A673 (cell line): ENCODE measurements around the gene CHAF1A. TPM values are rescaled to one million over a fixed set of nuclear protein-coding genes. Genes with fewer than 3 reads are reported as not detected.

ENCODE experiments used
- BruUV-seq: library from RNA; stranded (reverse); fragments of 400-500 nt; replicated peaks from 2 replicates; lab custom pipeline; 2021; lab: Mats Ljungman, UMichigan
- CTCF ChIA-PET: fragments of 300-600 bp; sonication (Branson Sonifier 250); formaldehyde crosslinking; loops from one replicate; lab custom pipeline; 2022; ENCODE audit warnings: antibody characterized with exemption; lab: Charles Lee
- POLR2A ChIA-PET: fragments of 300-600 bp; sonication (Branson Sonifier 250); formaldehyde crosslinking; loops from one replicate; lab custom pipeline; 2022; ENCODE audit warnings: antibody characterized with exemption; ENCODE audit not compliant: low non-redundant PET; lab: Charles Lee
- DNase-seq: peaks from one replicate; pipeline ENCODE4 v3.0.0-alpha.2; 2015; ENCODE audit warnings: low spot score
- H3K27ac ChIP-seq: fragments of 200-600 bp; sonication (generic); 2 replicates; pipeline ENCODE4 v1.5.1; 2016; ENCODE audit warnings: mixed run types, low read depth, mild to moderate bottlenecking, mixed read lengths, antibody characterized with exemption, low read length; ENCODE audit not compliant: poor library complexity, severe bottlenecking
- H3K27me3 ChIP-seq: fragments of 200-600 bp; sonication (generic); replicated peaks from 2 replicates; pipeline ENCODE4 v1.6.1; 2017; ENCODE audit warnings: mixed run types, low read depth, mild to moderate bottlenecking, mixed read lengths, antibody characterized with exemption, low read length; ENCODE audit not compliant: insufficient read depth, poor library complexity
- H3K36me3 ChIP-seq: fragments of 200-600 bp; sonication (generic); 2 replicates; pipeline ENCODE4 v1.6.1; 2016; ENCODE audit warnings: mixed run types, mild to moderate bottlenecking, mixed read lengths, antibody characterized with exemption, low read length; ENCODE audit not compliant: insufficient read depth, poor library complexity, severe bottlenecking
- H3K4me1 ChIP-seq: fragments of 200-600 bp; sonication (generic); 2 replicates; pipeline ENCODE4 v1.6.1; 2017; ENCODE audit warnings: mixed run types, mild to moderate bottlenecking, mixed read lengths, antibody characterized with exemption, low read length; ENCODE audit not compliant: insufficient read depth, poor library complexity, severe bottlenecking
- H3K4me3 ChIP-seq: fragments of 200-600 bp; sonication (generic); 2 replicates; pipeline ENCODE4 v1.5.1; 2016; ENCODE audit warnings: low read depth, mixed run types, mild to moderate bottlenecking, mixed read lengths, low read length; ENCODE audit not compliant: poor library complexity, severe bottlenecking
- H3K9me3 ChIP-seq: fragments of 200-600 bp; sonication (generic); 2 replicates; pipeline ENCODE4 v1.6.1; 2016; ENCODE audit warnings: mixed run types, low read depth, mild to moderate bottlenecking, mixed read lengths, antibody characterized with exemption, low read length; ENCODE audit not compliant: poor library complexity, severe bottlenecking
- CTCF ChIP-seq: fragments of 300-800, 200-600 bp; sonication (generic); conservative IDR thresholded peaks from 2 replicates; pipeline ENCODE4 v1.5.1; 2017; ENCODE audit warnings: low read depth, mild to moderate bottlenecking, antibody characterized with exemption, low read length, moderate library complexity, mixed read lengths
- EZH2 ChIP-seq: fragments of 200-600 bp; sonication (generic); IDR thresholded peaks from 2 replicates; pipeline ENCODE4 v1.6.1; 2017; ENCODE audit warnings: borderline replicate concordance, low read depth, mild to moderate bottlenecking, mixed read lengths, antibody characterized with exemption, low read length; ENCODE audit not compliant: poor library complexity, severe bottlenecking
- intact Hi-C: fragments of 100-400 bp; cut with micrococcal nuclease; formaldehyde crosslinking; loops from one replicate; pipeline ENCODE4 v1.10.0; 2022; ENCODE audit not compliant: unreplicated experiment
- total RNA-seq: library from RNA; stranded (reverse); gene quantifications from 2 replicates; pipeline ENCODE4 v1.2.3, GENCODE V29; 2021

The CHAF1A gene
- total RNA-seq, 1 experiment from 2014 or later, result 115 TPM

DNA sequence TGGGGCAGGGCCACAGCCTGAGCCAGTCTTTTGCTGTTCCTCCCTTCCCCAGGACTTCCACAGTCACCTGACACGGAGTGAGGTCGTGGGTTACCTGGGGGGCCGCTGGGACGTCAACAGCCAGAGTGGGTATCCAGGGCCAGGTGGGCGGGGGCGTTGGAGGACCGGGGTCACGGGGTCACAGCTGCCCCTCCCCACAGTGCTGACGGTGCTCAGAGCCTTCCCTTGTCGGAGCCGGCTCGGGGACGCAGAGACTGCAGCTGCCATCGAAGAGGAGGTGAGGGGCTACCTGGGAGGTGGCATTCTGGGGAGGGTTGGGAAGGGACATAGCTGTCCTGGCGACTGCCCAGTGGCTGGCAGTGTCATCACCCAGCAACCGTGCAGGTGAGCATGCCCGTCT, 47.5 kb upstream of the CHAF1A start:
- intact Hi-C loops, result no loop called here

GRCh38 chr19:4357095-4357797, 45.2 kb upstream of the CHAF1A start:
- ChIA-PET POLR2A (interaction anchor here (0.7 kb wide), 1 partner anchor 30 kb away, joined by 3 read pairs; no protein-coding TSS in a partner anchor), CTCF (interaction anchor here (0.6 kb wide), 1 partner anchor 273 kb away, joined by 7 read pairs; no protein-coding TSS in a partner anchor)
- H3K4me3 ChIP-seq, result no peak overlapping the region
- H3K4me1 ChIP-seq, result no peaks in the 10 kb centered on the region
- no peaks in the 10 kb centered on the region for H3K9me3 ChIP-seq
- H3K27me3 ChIP-seq, result no peaks in the 10 kb centered on the region
- no peak for DNase-seq
- intact Hi-C loops, result no loop called here
- BruUV-seq, result no TSS peak
- no peak overlapping the region for H3K27ac ChIP-seq
- peaks cover 35% of the 10 kb centered on the region for H3K36me3 ChIP-seq
- TF ChIP-seq EZH2, result no peak
- TF ChIP-seq CTCF, result no peak

More for the DNA sequence above, 47.5 kb upstream of the CHAF1A start:
- no TSS peak for BruUV-seq
- Histone ChIP-seq H3K4me3 (no peak overlapping the region), H3K27me3 (no peaks in the 10 kb centered on the region), H3K4me1 (no peaks in the 10 kb centered on the region), H3K36me3 (peaks cover 18% of the 10 kb centered on the region), H3K27ac (no peak overlapping the region), H3K9me3 (no peaks in the 10 kb centered on the region)
- DNase-seq, result no peak
- CTCF ChIA-PET, result no interaction called here
- POLR2A ChIA-PET, result no interaction called here
- TF ChIP-seq EZH2 (no peak), CTCF (no peak)

DNA sequence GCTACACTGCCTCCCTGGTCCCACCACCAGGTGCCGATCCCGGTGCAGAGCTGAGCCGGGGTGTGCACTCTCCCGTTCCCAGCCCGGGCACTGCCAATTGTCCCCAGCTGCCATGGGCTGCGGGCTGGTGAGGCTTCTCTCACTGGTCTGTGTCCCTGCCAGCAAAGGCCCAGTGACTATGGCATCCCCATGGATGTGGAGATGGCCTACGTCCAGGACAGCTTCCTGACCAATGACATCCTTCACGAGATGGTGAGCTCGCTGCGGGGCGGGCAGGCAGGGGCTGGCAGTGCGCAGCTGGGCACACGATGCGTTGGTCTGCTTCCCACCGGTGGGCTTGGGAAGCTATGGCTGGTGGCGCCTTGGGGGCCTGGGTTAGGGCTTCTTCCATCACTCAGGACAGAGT, 44.5 kb upstream of the CHAF1A start:
- DNase-seq, result no peak
- no TSS peak for BruUV-seq
- Histone ChIP-seq H3K4me1 (no peaks in the 10 kb centered on the region), H3K36me3 (peaks cover 35% of the 10 kb centered on the region), H3K4me3 (no peak overlapping the region), H3K27me3 (no peaks in the 10 kb centered on the region), H3K27ac (no peak overlapping the region), H3K9me3 (no peaks in the 10 kb centered on the region)
- TF ChIP-seq CTCF (no peak), EZH2 (no peak)
- intact Hi-C loops, result no loop called here
- ChIA-PET POLR2A (no interaction called here), CTCF (no interaction called here)
